HEK293 (cell line): ENCODE data around the gene HSD17B1.

Experiments
- PRDM1 ChIP-seq: fragments of 450-650 bp; formaldehyde crosslinking; IDR thresholded peaks from 2 replicates; pipeline ENCODE4; 2016; ENCODE audit warnings: missing biosample characterization, missing genetic modification characterization
- YY2 ChIP-seq: fragments of 450-650 bp; formaldehyde crosslinking; IDR thresholded peaks from 2 replicates; pipeline ENCODE4 v1.5.1; 2016; ENCODE audit warnings: missing biosample characterization, missing genetic modification characterization
- ZNF239 ChIP-seq: fragments of 450-650 bp; formaldehyde crosslinking; IDR thresholded peaks from 2 replicates; pipeline ENCODE4 v1.5.1; 2016; ENCODE audit warnings: missing biosample characterization, missing genetic modification characterization
- ZNF274 ChIP-seq, 2 experiments: fragments of 200-500 bp in 1 of 2; fragments of 450-650 bp in 1 of 2; sonication (Bioruptor generic) in 1 of 2; formaldehyde crosslinking in 1 of 2; IDR thresholded peaks; 2 replicates each; pipeline versions ENCODE4 v1.5.1 to v1.6.1; 2014 to 2016; ENCODE audit warnings: borderline replicate concordance in 1 of 2, inconsistent platforms in 1 of 2, low read length in 1 of 2, missing biosample characterization in 1 of 2, missing genetic modification characterization in 1 of 2
- TF ChIP-seq, protein P1 (sequence below): fragments of 450-650 bp; formaldehyde crosslinking; IDR thresholded peaks from 2 replicates; pipeline ENCODE4 v1.5.1; 2016; ENCODE audit warnings: missing biosample characterization, missing genetic modification characterization
- TF ChIP-seq, protein P2 (sequence below): fragments of 450-650 bp; formaldehyde crosslinking; IDR thresholded peaks from 2 replicates; pipeline ENCODE4; 2016; ENCODE audit warnings: missing biosample characterization, missing genetic modification characterization
- TF ChIP-seq, protein P3 (sequence below): fragments of 450-650 bp; formaldehyde crosslinking; IDR thresholded peaks from 2 replicates; pipeline ENCODE4 v1.5.1; 2016; ENCODE audit warnings: missing biosample characterization, missing genetic modification characterization

DNA sequence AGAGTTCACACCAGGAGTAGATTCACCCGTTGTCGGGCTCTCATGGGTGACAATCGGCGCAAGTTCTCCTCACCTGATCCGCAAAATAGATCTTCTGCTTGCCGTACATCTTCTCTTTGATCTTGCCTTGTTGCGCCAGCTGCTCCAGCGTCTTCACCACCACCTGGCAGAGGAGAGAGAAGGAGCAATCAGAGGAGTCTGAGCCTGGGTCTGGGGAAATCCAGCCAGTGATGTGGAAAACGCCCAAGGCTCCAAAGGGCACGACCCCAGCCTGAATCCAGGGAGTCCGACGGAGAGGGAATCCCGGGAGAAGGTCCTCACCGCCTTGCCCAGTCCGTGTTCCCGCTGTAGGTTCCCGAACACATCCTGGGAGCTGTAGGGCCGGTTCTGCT is 24.4 kb downstream of the HSD17B1 start:
- TF ChIP-seq ZNF239 (0 out of 2 replicates have a peak, but pooled peaks have one; percentile 46), ZNF274 (IDR thresholded peaks at IDR 0.05; ENCODE audit: low read length) (no peak), ZNF274 (tag by site-specific recombination; IDR thresholded peaks at IDR 0.05; ENCODE audit: borderline replicate concordance) (no peak), PRDM1 (no peak), YY2 (tag by site-specific recombination) (no peak)
- TF ChIP-seq, protein P1, sequence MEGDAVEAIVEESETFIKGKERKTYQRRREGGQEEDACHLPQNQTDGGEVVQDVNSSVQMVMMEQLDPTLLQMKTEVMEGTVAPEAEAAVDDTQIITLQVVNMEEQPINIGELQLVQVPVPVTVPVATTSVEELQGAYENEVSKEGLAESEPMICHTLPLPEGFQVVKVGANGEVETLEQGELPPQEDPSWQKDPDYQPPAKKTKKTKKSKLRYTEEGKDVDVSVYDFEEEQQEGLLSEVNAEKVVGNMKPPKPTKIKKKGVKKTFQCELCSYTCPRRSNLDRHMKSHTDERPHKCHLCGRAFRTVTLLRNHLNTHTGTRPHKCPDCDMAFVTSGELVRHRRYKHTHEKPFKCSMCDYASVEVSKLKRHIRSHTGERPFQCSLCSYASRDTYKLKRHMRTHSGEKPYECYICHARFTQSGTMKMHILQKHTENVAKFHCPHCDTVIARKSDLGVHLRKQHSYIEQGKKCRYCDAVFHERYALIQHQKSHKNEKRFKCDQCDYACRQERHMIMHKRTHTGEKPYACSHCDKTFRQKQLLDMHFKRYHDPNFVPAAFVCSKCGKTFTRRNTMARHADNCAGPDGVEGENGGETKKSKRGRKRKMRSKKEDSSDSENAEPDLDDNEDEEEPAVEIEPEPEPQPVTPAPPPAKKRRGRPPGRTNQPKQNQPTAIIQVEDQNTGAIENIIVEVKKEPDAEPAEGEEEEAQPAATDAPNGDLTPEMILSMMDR: no peak
- TF ChIP-seq, protein P2, sequence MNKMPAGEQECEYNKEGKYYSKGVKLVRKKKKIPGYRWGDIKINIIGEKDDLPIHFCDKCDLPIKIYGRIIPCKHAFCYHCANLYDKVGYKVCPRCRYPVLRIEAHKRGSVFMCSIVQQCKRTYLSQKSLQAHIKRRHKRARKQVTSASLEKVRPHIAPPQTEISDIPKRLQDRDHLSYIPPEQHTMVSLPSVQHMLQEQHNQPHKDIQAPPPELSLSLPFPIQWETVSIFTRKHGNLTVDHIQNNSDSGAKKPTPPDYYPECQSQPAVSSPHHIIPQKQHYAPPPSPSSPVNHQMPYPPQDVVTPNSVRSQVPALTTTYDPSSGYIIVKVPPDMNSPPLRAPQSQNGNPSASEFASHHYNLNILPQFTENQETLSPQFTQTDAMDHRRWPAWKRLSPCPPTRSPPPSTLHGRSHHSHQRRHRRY (tag by site-specific recombination): no peak
- TF ChIP-seq, protein P3, sequence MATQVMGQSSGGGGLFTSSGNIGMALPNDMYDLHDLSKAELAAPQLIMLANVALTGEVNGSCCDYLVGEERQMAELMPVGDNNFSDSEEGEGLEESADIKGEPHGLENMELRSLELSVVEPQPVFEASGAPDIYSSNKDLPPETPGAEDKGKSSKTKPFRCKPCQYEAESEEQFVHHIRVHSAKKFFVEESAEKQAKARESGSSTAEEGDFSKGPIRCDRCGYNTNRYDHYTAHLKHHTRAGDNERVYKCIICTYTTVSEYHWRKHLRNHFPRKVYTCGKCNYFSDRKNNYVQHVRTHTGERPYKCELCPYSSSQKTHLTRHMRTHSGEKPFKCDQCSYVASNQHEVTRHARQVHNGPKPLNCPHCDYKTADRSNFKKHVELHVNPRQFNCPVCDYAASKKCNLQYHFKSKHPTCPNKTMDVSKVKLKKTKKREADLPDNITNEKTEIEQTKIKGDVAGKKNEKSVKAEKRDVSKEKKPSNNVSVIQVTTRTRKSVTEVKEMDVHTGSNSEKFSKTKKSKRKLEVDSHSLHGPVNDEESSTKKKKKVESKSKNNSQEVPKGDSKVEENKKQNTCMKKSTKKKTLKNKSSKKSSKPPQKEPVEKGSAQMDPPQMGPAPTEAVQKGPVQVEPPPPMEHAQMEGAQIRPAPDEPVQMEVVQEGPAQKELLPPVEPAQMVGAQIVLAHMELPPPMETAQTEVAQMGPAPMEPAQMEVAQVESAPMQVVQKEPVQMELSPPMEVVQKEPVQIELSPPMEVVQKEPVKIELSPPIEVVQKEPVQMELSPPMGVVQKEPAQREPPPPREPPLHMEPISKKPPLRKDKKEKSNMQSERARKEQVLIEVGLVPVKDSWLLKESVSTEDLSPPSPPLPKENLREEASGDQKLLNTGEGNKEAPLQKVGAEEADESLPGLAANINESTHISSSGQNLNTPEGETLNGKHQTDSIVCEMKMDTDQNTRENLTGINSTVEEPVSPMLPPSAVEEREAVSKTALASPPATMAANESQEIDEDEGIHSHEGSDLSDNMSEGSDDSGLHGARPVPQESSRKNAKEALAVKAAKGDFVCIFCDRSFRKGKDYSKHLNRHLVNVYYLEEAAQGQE: no peak
